IMR-90 (cell line): ENCODE measurements around the gene ITFG2. TPM values are rescaled to one million over a fixed set of nuclear protein-coding genes. Genes with fewer than 3 reads are reported as not detected.

ENCODE experiments used
- ATAC-seq: fragments of 200-7000 bp; cut with Tn5 transposase; 2 replicates; pipeline ENCODE4 v1.9.1; 2020; ENCODE audit warnings: low read depth, mild to moderate bottlenecking, moderate library complexity
- BruUV-seq: library from RNA; stranded (reverse); fragments of 400-500 nt; replicated peaks from 2 replicates; lab custom pipeline; 2021; lab: Mats Ljungman, UMichigan
- CTCF ChIA-PET: fragments of 300-600 bp; formaldehyde crosslinking; extraction: SDS; loops from one replicate; lab custom pipeline; 2021; ENCODE audit warnings: antibody characterized with exemption; lab: Yijun Ruan, JAX
- POLR2A ChIA-PET: fragments of 300-600 bp; sonication (Branson Sonifier 250); formaldehyde crosslinking; loops from one replicate; lab custom pipeline; 2022; ENCODE audit warnings: antibody characterized with exemption; ENCODE audit not compliant: unreplicated experiment; lab: Charles Lee
- DNase-seq: peaks from one replicate; pipeline ENCODE4 v3.0.0; 2013
- H2AFZ ChIP-seq: replicated peaks from 2 replicates; pipeline ENCODE3; 2013; ENCODE audit warnings: low read length, mild to moderate bottlenecking; ENCODE audit not compliant: poor library complexity
- H2AK5ac ChIP-seq: 2 replicates; pipeline ENCODE4 v1.6.1; 2013; ENCODE audit warnings: low read depth, low read length, inconsistent platforms
- H2AK9ac ChIP-seq: replicated peaks from 2 replicates; pipeline ENCODE3; 2013; ENCODE audit warnings: mild to moderate bottlenecking, low read depth, low read length, moderate library complexity; ENCODE audit not compliant: poor library complexity
- H2BK120ac ChIP-seq: 2 replicates; pipeline ENCODE4 v1.6.1; 2013; ENCODE audit warnings: low read depth, low read length, inconsistent platforms
- H2BK15ac ChIP-seq: 3 replicates; pipeline ENCODE4 v1.6.1; 2013; ENCODE audit warnings: low read depth, low read length, inconsistent platforms
- H2BK20ac ChIP-seq: 2 replicates; pipeline ENCODE4 v1.6.1; 2013; ENCODE audit warnings: low read depth, mild to moderate bottlenecking, inconsistent platforms, low read length, moderate library complexity
- H2BK5ac ChIP-seq: 2 replicates; pipeline ENCODE4 v1.6.1; 2013; ENCODE audit warnings: mild to moderate bottlenecking, low read depth, low read length, inconsistent platforms; ENCODE audit not compliant: poor library complexity, severe bottlenecking
- H3K14ac ChIP-seq: replicated peaks from 2 replicates; pipeline ENCODE4 v1.6.1; 2013; ENCODE audit warnings: low read depth, low read length, inconsistent platforms
- H3K18ac ChIP-seq: 2 replicates; pipeline ENCODE4 v1.6.1; 2013; ENCODE audit warnings: low read depth, low read length, control low read depth
- H3K23ac ChIP-seq: 2 replicates; pipeline ENCODE4 v1.6.1; 2013; ENCODE audit warnings: low read depth, low read length, inconsistent platforms
- H3K27ac ChIP-seq: 2 replicates; pipeline ENCODE4 v1.5.1; 2013; ENCODE audit warnings: mild to moderate bottlenecking, control low read depth, low read length; ENCODE audit not compliant: insufficient read depth
- H3K27me3 ChIP-seq: 2 replicates; pipeline ENCODE4 v1.6.1; 2013; ENCODE audit warnings: low read length; ENCODE audit not compliant: control insufficient read depth, insufficient read depth
- H3K36me3 ChIP-seq: 2 replicates; pipeline ENCODE4 v1.6.1; 2013; ENCODE audit warnings: low read length, mixed read lengths; ENCODE audit not compliant: control insufficient read depth, insufficient read depth
- H3K4ac ChIP-seq: 2 replicates; pipeline ENCODE4 v1.6.1; 2013; ENCODE audit warnings: low read depth, low read length, inconsistent platforms
- H3K4me1 ChIP-seq: 2 replicates; pipeline ENCODE4 v1.6.1; 2013; ENCODE audit warnings: low read length, mixed read lengths; ENCODE audit not compliant: control insufficient read depth, insufficient read depth
- H3K4me2 ChIP-seq: 2 replicates; pipeline ENCODE4 v1.6.1; 2013; ENCODE audit warnings: low read depth, mild to moderate bottlenecking, control low read depth, low read length, moderate library complexity
- H3K4me3 ChIP-seq: 2 replicates; pipeline ENCODE4 v1.5.1; 2013; ENCODE audit warnings: low read depth, mild to moderate bottlenecking, control low read depth, low read length, moderate library complexity; ENCODE audit not compliant: insufficient read depth
- H3K56ac ChIP-seq: 2 replicates; pipeline ENCODE4 v1.6.1; 2013; ENCODE audit warnings: low read length, inconsistent platforms; ENCODE audit not compliant: insufficient read depth; ENCODE audit errors: extremely low read depth
- H3K79me1 ChIP-seq, 2 experiments: 2 replicates each; pipeline ENCODE4 v1.6.1; 2013; ENCODE audit warnings: low read length in 2 of 2, inconsistent platforms in 1 of 2, low read depth in 1 of 2
- H3K9ac ChIP-seq: 2 replicates; pipeline ENCODE4 v1.6.1; 2013; ENCODE audit warnings: low read depth, low read length, control low read depth
- H3K9me1 ChIP-seq: 2 replicates; pipeline ENCODE4 v1.6.1; 2013; ENCODE audit warnings: low read length, inconsistent platforms; ENCODE audit not compliant: insufficient read depth
- H3K9me3 ChIP-seq: 2 replicates; pipeline ENCODE4 v1.6.1; 2013; ENCODE audit warnings: low read length; ENCODE audit not compliant: control insufficient read depth, insufficient read depth
- H4K20me1 ChIP-seq: 2 replicates; pipeline ENCODE4 v1.6.1; 2013; ENCODE audit warnings: low read length, inconsistent platforms; ENCODE audit not compliant: insufficient read depth
- H4K5ac ChIP-seq: 2 replicates; pipeline ENCODE4 v1.6.1; 2013; ENCODE audit warnings: mild to moderate bottlenecking, low read depth, low read length, control low read depth
- H4K8ac ChIP-seq, 2 experiments: 2 replicates each; pipeline ENCODE4 v1.6.1; 2013; ENCODE audit warnings: low read depth in 2 of 2, low read length in 2 of 2, control low read depth in 1 of 2, inconsistent platforms in 1 of 2
- H4K91ac ChIP-seq: 2 replicates; pipeline ENCODE4 v1.6.1; 2013; ENCODE audit warnings: low read depth, low read length, inconsistent platforms; ENCODE audit not compliant: insufficient read depth
- BHLHE40 ChIP-seq: fragments of 150-350 bp; IDR thresholded peaks from 2 replicates; pipeline ENCODE4 v1.6.1; 2016; ENCODE audit warnings: mild to moderate bottlenecking, low read depth, low read length
- CEBPB ChIP-seq: IDR thresholded peaks from 2 replicates; pipeline ENCODE4 v1.6.1; 2012; ENCODE audit warnings: low read depth, low read length, improper control_type of control experiment
- CHD1 ChIP-seq: IDR thresholded peaks from 2 replicates; pipeline ENCODE4 v1.6.1; 2012; ENCODE audit warnings: low read depth, low read length, improper control_type of control experiment
- FOS ChIP-seq: fragments of 150-350 bp; IDR thresholded peaks from 2 replicates; pipeline ENCODE4 v1.6.1; 2016; ENCODE audit warnings: low read depth, low read length
- MAFK ChIP-seq: IDR thresholded peaks from 2 replicates; pipeline ENCODE4 v1.6.1; 2012; ENCODE audit warnings: low read depth, low read length, improper control_type of control experiment
- MAZ ChIP-seq: IDR thresholded peaks from 2 replicates; pipeline ENCODE4 v1.6.1; 2012; ENCODE audit warnings: low read depth, mild to moderate bottlenecking, low read length, improper control_type of control experiment, moderate library complexity, borderline replicate concordance
- MXI1 ChIP-seq: IDR thresholded peaks from 2 replicates; pipeline ENCODE4 v1.6.1; 2012; ENCODE audit warnings: low read depth, mild to moderate bottlenecking, low read length, moderate library complexity, borderline replicate concordance
- NFE2L2 ChIP-seq: fragments of 150-350 bp; IDR thresholded peaks from 2 replicates; pipeline ENCODE4 v1.6.1; 2016; ENCODE audit warnings: low read depth, mild to moderate bottlenecking, low read length
- POLR2A ChIP-seq: IDR thresholded peaks from 2 replicates; pipeline ENCODE4 v1.6.1; 2012; ENCODE audit warnings: mild to moderate bottlenecking, low read depth, low read length
- RAD21 ChIP-seq: IDR thresholded peaks from 2 replicates; pipeline ENCODE4 v1.6.1; 2012; ENCODE audit warnings: low read length, improper control_type of control experiment
- RCOR1 ChIP-seq: IDR thresholded peaks from 2 replicates; pipeline ENCODE4 v1.6.1; 2012; ENCODE audit warnings: mild to moderate bottlenecking, low read length, improper control_type of control experiment; ENCODE audit not compliant: insufficient replicate concordance
- RFX5 ChIP-seq: IDR thresholded peaks from 2 replicates; pipeline ENCODE4 v1.8.0; 2012; ENCODE audit warnings: low read depth, mild to moderate bottlenecking, low read length, moderate library complexity
- SMC3 ChIP-seq: fragments of 150-350 bp; IDR thresholded peaks from 2 replicates; pipeline ENCODE4 v1.6.1; 2016; ENCODE audit warnings: low read depth, mild to moderate bottlenecking, antibody characterized with exemption, low read length, moderate library complexity
- WGBS, 2 experiments: methylation state at CpG; one replicate each; pipeline versions ENCODE4 v1.1.5 to v1.1.7; 2013; ENCODE audit warnings: missing lambda C conversion rate in 2 of 2; ENCODE audit not compliant: insufficient read length in 1 of 2; ENCODE audit errors: extremely low coverage in 2 of 2; 5-methylcytosine and 5-hydroxymethylcytosine counted together
- dilution Hi-C: fragments of 300-500 bp; cut with HindIII; formaldehyde crosslinking; loops from one replicate; pipeline ENCODE4 v1.14.3; 2018; ENCODE audit warnings: low sequenced_read_pairs; ENCODE audit not compliant: unreplicated experiment
- in situ Hi-C: fragments of 300-500 bp; cut with MboI; formaldehyde crosslinking; loops from 3 replicates; pipeline ENCODE4 v1.14.3; 2019; ENCODE audit warnings: low sequenced_read_pairs, inconsistent platforms, mixed read lengths
- intact Hi-C: fragments of 100-400 bp; cut with micrococcal nuclease; formaldehyde crosslinking; loops from 2 replicates; pipeline ENCODE4 v1.10.0; 2022
- polyA plus RNA-seq, 3 experiments: library from polyadenylated mRNA; depleted of rRNA; stranded (reverse); fragments of >200 nt; gene quantifications; 2 replicates each; pipeline ENCODE4 v1.2.3, GENCODE V29; 2012; ENCODE audit warnings: low replicate concordance in 1 of 3
- total RNA-seq: library from RNA; depleted of rRNA; stranded (reverse); fragments of >200 nt; gene quantifications from 2 replicates; pipeline ENCODE4 v1.2.3, GENCODE V29; 2012
- TF ChIP-seq, protein P1 (sequence below): fragments of 150-350 bp; IDR thresholded peaks from 2 replicates; pipeline ENCODE4 v1.6.1; 2016; ENCODE audit warnings: low read depth, mild to moderate bottlenecking, low read length, moderate library complexity, borderline replicate concordance
- TF ChIP-seq, protein P2 (sequence below): fragments of 150-350 bp; IDR thresholded peaks from 2 replicates; pipeline ENCODE4 v1.6.1; 2017; ENCODE audit warnings: mild to moderate bottlenecking, antibody characterized with exemption, low read length, low read depth

Gene ITFG2
- total and polyA plus RNA-seq, 2 of the 4 experiments (the other 2 are of a cell fraction), result 20.3 to 25.5 TPM

- Histone ChIP-seq H3K14ac (no peak overlapping the region), H3K4ac (no peak overlapping the region), H3K4me2 (no peak overlapping the region), H2AK5ac (no peak overlapping the region), H2AK9ac (no peak overlapping the region), H3K79me1 (no peaks in the 10 kb centered on the region), H2BK120ac (no peak overlapping the region), H3K23ac (no peak overlapping the region), H3K27ac (no peak overlapping the region), H2BK20ac (no peak overlapping the region), H3K4me3 (no peak overlapping the region), H4K20me1 (no peaks in the 10 kb centered on the region), H2BK15ac (no peak overlapping the region), H3K36me3 (peaks cover 6% of the 10 kb centered on the region), H3K4me1 (no peaks in the 10 kb centered on the region), H4K5ac (no peak overlapping the region), H2BK5ac (no peak overlapping the region), H3K56ac (no peak overlapping the region), H3K9me1 (no peaks in the 10 kb centered on the region), H4K8ac (no peak overlapping the region), H4K91ac (no peak overlapping the region), H3K9ac (no peak overlapping the region), H2AFZ (no peak overlapping the region), H3K18ac (no peak overlapping the region), H3K9me3 (no peaks in the 10 kb centered on the region), H3K27me3 (no peaks in the 10 kb centered on the region)
- TSS peak; percentile 32 for BruUV-seq
- ChIA-PET CTCF (no interaction called here), POLR2A (interaction anchor here (0.7 kb wide), 1 partner anchor 30 kb away, joined by 5 read pairs; no protein-coding TSS in a partner anchor)
- in situ Hi-C loops, result loop anchor here (10.0 kb wide), 1 partner anchor 177 kb away; no protein-coding TSS in a partner anchor
- DNase-seq (no peak), ATAC-seq (no peak)
- WGBS, 2 experiments, result no CpG with 5 or more reads among the region's 7 CpGs
- intact Hi-C loops, result no loop called here
- dilution Hi-C loops, result no loop called here
- TF ChIP-seq POLR2A (no peak), RCOR1 (no peak), MAFK (no peak), FOS (no peak), CHD1 (no peak), SMC3 (no peak), CEBPB (no peak), RAD21 (no peak), NFE2L2 (no peak), RFX5 (no peak), MXI1 (no peak), BHLHE40 (no peak), MAZ (no peak)
- TF ChIP-seq, protein P1, sequence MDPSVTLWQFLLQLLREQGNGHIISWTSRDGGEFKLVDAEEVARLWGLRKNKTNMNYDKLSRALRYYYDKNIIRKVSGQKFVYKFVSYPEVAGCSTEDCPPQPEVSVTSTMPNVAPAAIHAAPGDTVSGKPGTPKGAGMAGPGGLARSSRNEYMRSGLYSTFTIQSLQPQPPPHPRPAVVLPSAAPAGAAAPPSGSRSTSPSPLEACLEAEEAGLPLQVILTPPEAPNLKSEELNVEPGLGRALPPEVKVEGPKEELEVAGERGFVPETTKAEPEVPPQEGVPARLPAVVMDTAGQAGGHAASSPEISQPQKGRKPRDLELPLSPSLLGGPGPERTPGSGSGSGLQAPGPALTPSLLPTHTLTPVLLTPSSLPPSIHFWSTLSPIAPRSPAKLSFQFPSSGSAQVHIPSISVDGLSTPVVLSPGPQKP, result no peak
- TF ChIP-seq, protein P2, sequence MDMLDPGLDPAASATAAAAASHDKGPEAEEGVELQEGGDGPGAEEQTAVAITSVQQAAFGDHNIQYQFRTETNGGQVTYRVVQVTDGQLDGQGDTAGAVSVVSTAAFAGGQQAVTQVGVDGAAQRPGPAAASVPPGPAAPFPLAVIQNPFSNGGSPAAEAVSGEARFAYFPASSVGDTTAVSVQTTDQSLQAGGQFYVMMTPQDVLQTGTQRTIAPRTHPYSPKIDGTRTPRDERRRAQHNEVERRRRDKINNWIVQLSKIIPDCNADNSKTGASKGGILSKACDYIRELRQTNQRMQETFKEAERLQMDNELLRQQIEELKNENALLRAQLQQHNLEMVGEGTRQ, result no peak
Measured at GRCh38 chr12:2857576-2857975, 45.1 kb downstream of the ITFG2 start.
